Neural cell (in vitro differentiated cells): Measurements from ENCODE around the gene COQ9.

Experiments
- CTCF ChIP-seq: fragments of 450-650 bp; IDR thresholded peaks from 2 replicates; pipeline ENCODE4 v1.5.1; 2014; ENCODE audit warnings: antibody characterized with exemption, mild to moderate bottlenecking, moderate library complexity; ENCODE audit not compliant: poor library complexity, severe bottlenecking
- EZH2 ChIP-seq: fragments of 200-600, 300-800 bp; shearing (Covaris generic), sonication (generic); IDR thresholded peaks from 2 replicates; pipeline ENCODE4 v1.6.1; 2014; ENCODE audit warnings: antibody characterized with exemption, low read length, borderline replicate concordance, mild to moderate bottlenecking; ENCODE audit not compliant: insufficient read depth, poor library complexity, severe bottlenecking
- RAD21 ChIP-seq: fragments of 450-650 bp; conservative IDR thresholded peaks from 2 replicates; pipeline ENCODE4 v1.6.1; 2014; ENCODE audit warnings: antibody characterized with exemption, mild to moderate bottlenecking, moderate library complexity
- TF ChIP-seq, protein P1 (sequence below): IDR thresholded peaks from 2 replicates; pipeline ENCODE4 v1.6.1; 2012; ENCODE audit warnings: borderline replicate concordance

GRCh38 chr16:57464523-57464922 is 17.2 kb downstream of the COQ9 start:
- TF ChIP-seq CTCF (no peak), EZH2 (no peak), RAD21 (no peak)
- TF ChIP-seq, protein P1, sequence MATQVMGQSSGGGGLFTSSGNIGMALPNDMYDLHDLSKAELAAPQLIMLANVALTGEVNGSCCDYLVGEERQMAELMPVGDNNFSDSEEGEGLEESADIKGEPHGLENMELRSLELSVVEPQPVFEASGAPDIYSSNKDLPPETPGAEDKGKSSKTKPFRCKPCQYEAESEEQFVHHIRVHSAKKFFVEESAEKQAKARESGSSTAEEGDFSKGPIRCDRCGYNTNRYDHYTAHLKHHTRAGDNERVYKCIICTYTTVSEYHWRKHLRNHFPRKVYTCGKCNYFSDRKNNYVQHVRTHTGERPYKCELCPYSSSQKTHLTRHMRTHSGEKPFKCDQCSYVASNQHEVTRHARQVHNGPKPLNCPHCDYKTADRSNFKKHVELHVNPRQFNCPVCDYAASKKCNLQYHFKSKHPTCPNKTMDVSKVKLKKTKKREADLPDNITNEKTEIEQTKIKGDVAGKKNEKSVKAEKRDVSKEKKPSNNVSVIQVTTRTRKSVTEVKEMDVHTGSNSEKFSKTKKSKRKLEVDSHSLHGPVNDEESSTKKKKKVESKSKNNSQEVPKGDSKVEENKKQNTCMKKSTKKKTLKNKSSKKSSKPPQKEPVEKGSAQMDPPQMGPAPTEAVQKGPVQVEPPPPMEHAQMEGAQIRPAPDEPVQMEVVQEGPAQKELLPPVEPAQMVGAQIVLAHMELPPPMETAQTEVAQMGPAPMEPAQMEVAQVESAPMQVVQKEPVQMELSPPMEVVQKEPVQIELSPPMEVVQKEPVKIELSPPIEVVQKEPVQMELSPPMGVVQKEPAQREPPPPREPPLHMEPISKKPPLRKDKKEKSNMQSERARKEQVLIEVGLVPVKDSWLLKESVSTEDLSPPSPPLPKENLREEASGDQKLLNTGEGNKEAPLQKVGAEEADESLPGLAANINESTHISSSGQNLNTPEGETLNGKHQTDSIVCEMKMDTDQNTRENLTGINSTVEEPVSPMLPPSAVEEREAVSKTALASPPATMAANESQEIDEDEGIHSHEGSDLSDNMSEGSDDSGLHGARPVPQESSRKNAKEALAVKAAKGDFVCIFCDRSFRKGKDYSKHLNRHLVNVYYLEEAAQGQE = no peak
